Ureter (tissue), 1 donor: ENCODE results near the gene ARHGAP24. TPM values are rescaled to one million over a fixed set of nuclear protein-coding genes. Genes with fewer than 3 reads are reported as not detected.
A peak's percentile ranks its signal among the peaks of the same experiment; 100 is the strongest.
"Not testable (repeated sequence)": the region's sequence is repeated elsewhere in the genome, so short reads cannot be mapped to it uniquely, and the experiment has no call there.

Experiments used
- DNase-seq: peaks from one replicate; pipeline ENCODE4 v3.0.0-alpha.2; 2020; ENCODE audit warnings: low spot score
- total RNA-seq: library from RNA; stranded (reverse); gene quantifications from one replicate; pipeline ENCODE4 v1.2.4, GENCODE V29; 2023
- donor health status: DM: yes; HTN: yes; CAD: no.

ARHGAP24 gene
- total RNA-seq, 1 donor from 2014 or later = 11.2 TPM

GRCh38 chr4:86015412-86016350 lies 540.7 kb downstream of the ARHGAP24 start:
- no peak for DNase-seq

- DNase-seq = no peak
These were observed 544.4 kb downstream of the ARHGAP24 start for GRCh38 chr4:86019362-86019761.

DNA sequence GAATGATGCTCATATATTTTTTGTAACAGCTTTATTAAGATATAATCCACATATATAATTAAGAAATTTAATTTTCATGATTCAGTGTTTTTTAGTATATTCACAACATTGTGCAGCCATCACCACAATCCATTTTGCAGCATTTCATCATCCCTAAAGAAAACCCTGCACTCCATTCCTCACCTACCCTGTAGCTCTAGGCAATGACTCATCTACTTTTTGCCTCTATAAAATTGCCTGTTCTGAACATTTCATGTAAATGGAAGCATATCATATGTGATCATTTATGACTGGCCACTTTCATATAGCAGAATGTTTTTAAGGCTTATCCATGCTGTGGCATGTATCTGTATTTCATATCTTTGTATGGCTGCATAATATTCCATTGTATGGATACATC lies 545.0 kb downstream of the ARHGAP24 start:
- DNase-seq = no peak

GRCh38 chr4:86021671-86022070 lies 546.7 kb downstream of the ARHGAP24 start:
- not testable (repeated sequence) for DNase-seq

DNA sequence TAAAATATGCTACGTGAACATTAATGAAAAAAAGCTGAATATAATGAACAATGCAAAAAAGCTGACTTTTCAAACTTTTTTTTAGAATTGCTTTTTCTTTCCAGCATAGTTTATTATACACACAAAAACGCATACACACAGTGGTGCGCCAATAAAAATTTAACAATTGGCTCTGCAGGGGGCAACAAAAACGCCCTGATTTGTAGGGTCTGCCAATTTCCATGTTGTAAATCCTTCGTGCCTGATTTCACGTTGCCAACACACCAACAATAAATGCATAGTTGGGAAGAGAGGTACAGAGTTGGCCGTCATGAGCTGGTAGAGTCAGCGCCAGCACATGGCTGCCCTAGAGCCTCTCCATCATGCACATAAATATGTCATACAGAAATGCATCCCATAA lies 551.8 kb downstream of the ARHGAP24 start:
- DNase-seq = no peak

DNA sequence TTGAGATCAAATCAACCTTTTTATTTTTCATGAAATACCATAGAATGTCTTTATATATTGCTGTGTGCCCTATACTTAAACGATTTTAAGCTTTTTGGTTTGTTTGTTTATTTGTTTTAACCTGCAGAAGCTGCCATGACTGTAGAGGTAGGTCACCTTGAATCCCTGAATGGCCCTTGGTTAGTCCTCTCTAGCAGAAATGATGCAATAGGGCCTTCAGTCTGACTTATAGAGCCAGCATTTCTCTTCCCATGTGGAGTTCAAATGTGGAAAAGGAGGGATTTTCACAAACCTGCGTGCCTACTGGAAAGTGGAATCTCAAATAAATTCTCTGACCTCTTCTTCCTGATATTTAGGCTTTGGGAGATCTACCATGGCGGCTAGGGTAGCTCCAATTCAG lies 557.0 kb downstream of the ARHGAP24 start:
- no peak for DNase-seq

DNA sequence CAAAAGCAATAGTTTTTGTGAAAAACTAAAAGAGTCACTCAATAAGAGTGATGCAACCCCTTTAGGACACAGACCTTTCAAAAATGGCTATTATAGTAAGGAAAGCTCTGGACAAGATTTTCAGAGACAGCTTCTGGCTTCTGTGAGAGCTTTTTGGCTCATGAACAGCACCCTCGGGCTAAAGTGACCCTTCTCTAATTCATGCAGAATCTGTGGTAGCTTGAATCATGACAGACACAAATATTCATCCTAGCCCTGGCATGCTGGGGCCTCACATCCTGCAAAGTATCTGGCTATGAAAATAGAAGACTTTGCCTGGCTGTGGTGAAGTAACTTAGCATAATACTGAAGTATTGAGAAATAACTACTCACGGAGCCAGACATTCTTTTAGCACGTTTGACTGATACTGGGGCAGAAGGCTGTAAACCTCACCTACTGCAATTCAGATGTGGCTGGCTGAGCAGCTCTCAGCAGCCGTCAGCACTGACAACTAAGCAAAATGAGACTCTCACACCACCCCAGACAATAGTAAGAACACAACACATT lies 557.6 kb downstream of the ARHGAP24 start:
- DNase-seq = no peak

DNA sequence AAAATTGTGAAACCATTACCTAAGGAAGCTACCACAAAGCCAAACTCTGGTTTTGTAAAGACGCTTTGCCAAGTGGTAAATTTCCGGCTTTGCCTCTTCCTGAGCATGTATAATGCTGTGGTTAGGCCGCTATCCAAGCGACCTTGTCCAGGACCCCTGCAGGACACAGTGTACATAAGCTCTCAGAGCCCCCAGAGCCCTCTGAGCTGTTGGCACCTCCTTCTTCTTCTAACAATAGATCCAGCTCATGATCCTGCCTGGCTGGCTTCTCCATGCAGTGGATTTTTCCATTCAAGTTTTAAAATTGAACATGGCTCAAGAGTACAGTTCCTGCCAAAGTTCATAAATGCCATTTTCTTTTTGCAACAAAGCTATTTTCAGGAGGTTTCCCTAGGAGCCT lies 558.2 kb downstream of the ARHGAP24 start:
- peak; percentile 49 for DNase-seq

DNA sequence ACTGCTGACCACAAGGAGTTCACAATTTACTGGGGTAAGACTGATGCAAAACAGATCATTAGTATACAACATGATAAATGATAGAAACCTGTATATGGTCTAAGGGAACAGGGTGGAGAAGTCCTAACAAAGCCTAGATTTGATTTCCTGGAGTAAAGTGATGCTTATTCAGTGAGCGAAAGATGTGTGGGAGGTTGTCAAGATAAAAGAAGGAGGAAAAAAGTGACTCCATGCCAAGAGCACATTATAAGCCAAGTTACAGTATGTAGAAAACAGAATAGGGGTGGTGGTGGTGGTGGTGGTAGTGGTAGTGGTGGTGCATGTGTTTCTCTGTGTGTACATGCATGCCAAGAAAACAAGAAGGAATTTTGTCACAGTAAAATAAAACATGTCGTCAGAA lies 559.7 kb downstream of the ARHGAP24 start:
- no peak for DNase-seq

GRCh38 chr4:86035688-86036087 lies 560.7 kb downstream of the ARHGAP24 start:
- no peak for DNase-seq

- DNase-seq = no peak
These were observed 561.8 kb downstream of the ARHGAP24 start for GRCh38 chr4:86036736-86037135.

GRCh38 chr4:86038037-86038436 lies 563.1 kb downstream of the ARHGAP24 start:
- no peak for DNase-seq

- no peak for DNase-seq
These were observed 569.0 kb downstream of the ARHGAP24 start for GRCh38 chr4:86043755-86044592.

DNA sequence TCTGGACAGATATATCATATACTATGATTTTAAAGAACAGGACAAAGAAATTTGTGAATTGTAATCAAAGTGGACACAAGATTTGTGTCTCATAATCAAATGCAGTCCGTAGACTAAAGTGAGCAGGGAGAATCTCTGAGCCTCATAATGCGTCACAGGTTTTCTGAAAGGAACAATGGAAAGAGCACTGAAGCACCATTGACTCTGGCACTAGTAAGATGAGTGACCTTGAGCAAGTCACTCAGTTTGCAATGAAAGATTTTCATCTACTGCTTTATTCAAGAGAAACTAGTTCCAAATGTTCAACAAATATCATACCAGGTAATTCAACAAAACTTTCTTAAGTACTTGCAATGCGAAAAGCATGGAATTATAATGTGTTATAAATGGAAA lies 569.6 kb downstream of the ARHGAP24 start:
- DNase-seq = no peak

GRCh38 chr4:86048426-86048825 lies 573.5 kb downstream of the ARHGAP24 start:
- DNase-seq = no peak

DNA sequence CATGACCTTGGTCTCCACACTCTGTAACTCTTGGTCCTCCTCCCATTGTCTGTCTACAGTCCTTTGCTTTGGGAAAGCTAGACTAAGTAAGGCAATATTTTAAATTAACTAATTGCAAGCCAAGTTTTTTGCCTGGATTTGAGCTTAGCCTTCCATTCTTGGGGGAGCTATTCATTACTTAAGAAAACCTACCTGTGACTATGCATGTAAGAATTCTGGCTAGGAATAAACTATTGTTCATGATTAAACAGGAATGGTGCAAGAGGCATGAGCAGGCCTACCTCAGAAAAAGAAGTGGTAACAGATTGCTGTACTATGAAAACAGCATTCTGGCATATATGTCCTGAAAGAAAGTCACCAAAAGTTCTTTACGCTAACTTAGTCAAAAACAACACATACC lies 575.5 kb downstream of the ARHGAP24 start:
- no peak for DNase-seq
